GM21423 (cell line): ENCODE data around the gene WDR62.

Experiments used
- ATAC-seq: cut with Tn5 transposase; IDR thresholded peaks from one replicate; pipeline ENCODE4 v1.9.1; 2021; ENCODE audit warnings: mild to moderate bottlenecking, moderate library complexity; ENCODE audit not compliant: unreplicated experiment

The WDR62 gene

DNA sequence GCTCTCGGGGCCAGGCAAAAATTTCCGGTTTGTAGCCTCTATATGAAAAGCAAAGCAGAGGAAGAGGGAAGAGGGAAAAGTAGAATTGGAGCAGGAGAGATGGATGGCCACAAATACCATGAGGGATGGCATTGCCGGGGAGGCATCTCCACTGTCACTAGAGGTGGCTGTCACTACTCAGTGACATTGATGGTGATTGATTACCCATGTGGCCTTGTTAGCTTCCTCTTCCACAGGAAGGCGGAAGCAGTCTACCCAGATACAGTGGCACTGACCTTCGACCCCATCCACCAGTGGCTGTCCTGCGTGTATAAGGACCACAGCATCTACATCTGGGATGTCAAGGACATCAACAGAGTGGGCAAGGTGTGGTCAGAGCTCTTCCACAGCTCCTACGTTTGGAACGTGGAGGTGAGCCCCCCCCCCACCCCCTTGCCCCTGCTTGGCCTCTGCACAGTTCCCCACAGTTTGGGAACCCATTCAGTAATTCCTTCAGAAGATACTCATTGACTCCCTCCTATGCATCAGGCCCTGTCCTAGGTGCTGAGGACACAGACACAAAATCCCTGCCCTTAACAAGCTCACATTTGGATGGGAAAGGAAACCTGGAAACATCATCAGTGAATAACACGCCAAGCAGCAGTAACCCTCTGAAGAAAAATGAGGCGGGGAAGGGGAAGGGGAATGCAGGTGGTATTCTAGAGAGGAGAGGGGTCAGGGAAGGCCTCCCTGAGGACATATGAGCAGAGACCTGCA, 18.6 kb downstream of the WDR62 start:
- ATAC-seq: no peak

- ATAC-seq: no peak
These were observed 24.8 kb downstream of the WDR62 start for GRCh38 chr19:36079389-36079945.

DNA sequence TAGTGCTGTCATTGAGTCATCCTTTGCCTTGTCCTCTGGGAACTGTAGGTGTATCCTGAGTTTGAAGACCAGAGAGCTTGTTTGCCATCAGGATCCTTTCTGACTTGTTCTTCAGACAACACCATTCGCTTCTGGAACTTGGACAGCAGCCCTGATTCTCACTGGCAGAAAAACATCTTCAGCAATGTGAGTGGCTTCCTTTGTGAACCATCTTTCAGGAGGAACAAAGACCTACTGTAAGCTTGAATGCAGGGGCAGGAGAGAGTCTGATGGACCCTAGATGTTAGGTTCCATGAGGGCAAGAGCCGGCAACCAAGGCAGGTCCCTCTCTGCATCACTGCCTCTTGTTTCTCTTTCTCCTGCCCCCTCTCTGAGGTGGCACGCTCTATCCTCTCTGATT, 26.7 kb downstream of the WDR62 start:
- ATAC-seq: no peak

DNA sequence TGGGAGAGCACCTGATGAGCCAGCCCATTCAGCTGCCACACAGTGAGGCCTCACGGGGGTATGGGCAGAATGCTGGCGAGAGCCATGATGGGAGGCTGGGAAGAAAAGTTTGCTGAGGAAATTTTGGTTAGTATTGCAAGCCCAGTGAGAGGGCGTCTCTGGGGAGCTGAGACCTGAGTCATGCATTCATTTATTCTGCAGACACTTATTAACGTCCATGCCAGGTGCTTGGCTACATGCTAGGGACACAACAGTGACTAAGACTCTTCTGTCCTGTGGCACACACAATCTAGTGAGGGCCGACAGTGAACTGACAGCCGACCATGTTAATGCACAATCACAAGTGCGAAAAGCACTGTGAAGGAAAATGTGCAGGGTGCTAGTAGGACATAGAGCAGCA, 27.2 kb downstream of the WDR62 start:
- no peak for ATAC-seq

DNA sequence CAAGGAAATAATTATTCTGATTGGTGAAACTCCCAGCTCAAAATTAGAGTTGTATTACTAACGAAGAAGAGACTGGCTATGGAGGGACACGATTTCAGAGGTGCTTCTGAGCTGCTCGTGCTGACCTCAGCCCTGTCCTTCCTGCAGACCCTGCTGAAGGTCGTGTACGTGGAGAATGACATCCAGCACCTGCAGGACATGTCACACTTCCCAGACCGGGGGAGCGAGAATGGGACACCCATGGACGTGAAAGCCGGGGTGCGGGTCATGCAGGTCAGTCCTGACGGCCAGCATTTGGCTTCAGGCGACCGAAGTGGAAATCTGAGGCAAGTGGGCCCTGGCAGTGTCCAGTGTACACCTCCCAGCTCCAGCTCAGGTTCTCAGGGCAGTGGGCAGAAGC, 28.2 kb downstream of the WDR62 start:
- no peak for ATAC-seq

- no peak for ATAC-seq
These were observed 29.7 kb downstream of the WDR62 start for GRCh38 chr19:36084231-36085009.

- no peak for ATAC-seq
These were observed 31.6 kb downstream of the WDR62 start for GRCh38 chr19:36086326-36086725.

- no peak for ATAC-seq
These were observed 35.1 kb downstream of the WDR62 start for GRCh38 chr19:36089847-36090246.

GRCh38 chr19:36090910-36091695, 36.4 kb downstream of the WDR62 start:
- no peak for ATAC-seq

GRCh38 chr19:36092566-36092965, 37.9 kb downstream of the WDR62 start:
- no peak for ATAC-seq

GRCh38 chr19:36093146-36093662, 38.5 kb downstream of the WDR62 start:
- no peak for ATAC-seq

- ATAC-seq: no peak
These were observed 39.0 kb downstream of the WDR62 start for GRCh38 chr19:36093687-36094086.

DNA sequence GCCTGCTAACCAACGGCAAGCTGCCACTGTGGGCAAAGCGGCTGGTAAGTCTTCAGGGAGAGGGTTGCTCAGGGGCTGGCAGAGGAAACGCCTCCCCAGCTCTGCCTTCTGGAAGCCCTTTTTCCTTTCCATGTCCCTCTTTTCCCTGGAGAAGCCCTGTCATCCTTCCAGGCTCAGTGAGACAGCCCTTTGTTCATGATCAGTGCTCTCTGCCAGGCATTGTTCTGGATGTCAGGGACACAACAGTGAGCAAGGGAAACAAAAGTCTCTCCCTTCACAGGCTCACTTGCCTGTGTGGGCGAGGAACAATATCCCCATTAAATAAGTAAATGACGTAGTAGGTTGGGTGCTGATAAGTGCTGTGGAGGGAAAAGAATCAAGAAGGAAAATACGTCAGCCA, 42.3 kb downstream of the WDR62 start:
- ATAC-seq: no peak

GRCh38 chr19:36099166-36099785, 44.6 kb downstream of the WDR62 start:
- ATAC-seq: no peak

- ATAC-seq: no peak
These were observed 45.8 kb downstream of the WDR62 start for GRCh38 chr19:36100476-36100875.

GRCh38 chr19:36101550-36102327, 47.0 kb downstream of the WDR62 start:
- ATAC-seq: no peak

- no peak for ATAC-seq
These were observed 48.4 kb downstream of the WDR62 start for GRCh38 chr19:36103040-36103626.

DNA sequence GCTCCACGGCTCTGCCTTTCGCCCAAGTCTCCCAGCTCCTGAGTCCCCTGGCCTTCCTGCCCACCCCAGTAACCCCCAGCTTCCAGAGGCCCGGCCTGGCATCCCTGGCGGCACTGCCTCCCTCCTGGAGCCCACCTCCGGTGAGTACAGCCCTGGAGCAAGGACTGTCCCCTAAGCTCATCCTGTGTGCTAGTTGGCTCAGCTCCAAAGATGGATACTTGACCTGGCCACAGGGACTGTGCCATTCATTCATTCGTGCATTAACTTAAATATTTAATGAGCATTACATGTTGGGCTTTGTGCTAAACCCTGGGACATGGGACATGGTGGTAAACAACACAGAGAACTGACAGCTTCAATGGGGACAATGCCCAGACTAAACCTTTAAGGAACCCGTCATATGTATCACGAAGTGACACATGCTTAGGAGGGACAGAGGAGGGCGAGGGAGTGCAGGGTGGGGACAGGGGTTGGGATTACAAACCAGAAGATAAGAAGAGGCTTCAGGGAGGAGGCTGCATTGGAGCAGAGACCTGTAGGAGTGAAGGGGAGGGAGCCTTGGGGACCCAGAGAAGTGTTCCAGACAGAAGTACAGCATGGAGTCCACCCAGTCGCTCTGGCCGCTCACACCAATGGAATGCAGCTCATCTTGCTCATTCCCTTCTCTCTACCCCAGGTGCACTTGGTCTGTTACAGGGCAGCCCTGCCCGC, 49.3 kb downstream of the WDR62 start:
- no peak for ATAC-seq

GRCh38 chr19:36106441-36106840, 51.7 kb downstream of the WDR62 start:
- no peak for ATAC-seq
